Lung (tissue), 12 donors: ENCODE measurements around the gene FBXO44. TPM values are rescaled to one million over a fixed set of nuclear protein-coding genes. Genes with fewer than 3 reads are reported as not detected.

Source experiments
- ATAC-seq: fragments of 200-7000 bp; cut with Tn5 transposase; one replicate; pipeline ENCODE4 v1.9.1; 2020; ENCODE audit warnings: moderate number of reproducible peaks; ENCODE audit not compliant: insufficient read depth, low FRiP score
- DNase-seq, 3 donors: peaks; one replicate each; pipeline ENCODE4 v3.0.0-alpha.2; 2013 to 2017
- H3K27ac ChIP-seq, 2 donors: one replicate each; pipeline ENCODE4 v1.5.1; 2013; ENCODE audit warnings: mild to moderate bottlenecking in 2 of 2, moderate library complexity in 2 of 2, control low read depth in 1 of 2, inconsistent platforms in 1 of 2, low read depth in 1 of 2, low read length in 1 of 2
- H3K27me3 ChIP-seq, 3 donors: one replicate each; pipeline ENCODE4 v1.5.1; 2013; ENCODE audit warnings: low read length in 2 of 3; ENCODE audit not compliant: control insufficient read depth in 3 of 3, insufficient read depth in 3 of 3
- H3K36me3 ChIP-seq, 4 donors: one replicate each; pipeline ENCODE4 v1.5.1; 2013; ENCODE audit warnings: low read length in 4 of 4, mild to moderate bottlenecking in 1 of 4, moderate library complexity in 1 of 4; ENCODE audit not compliant: control insufficient read depth in 4 of 4, insufficient read depth in 4 of 4
- H3K4me1 ChIP-seq, 5 donors: one replicate each; pipeline ENCODE4 v1.5.1; 2013; ENCODE audit warnings: low read length in 5 of 5, mild to moderate bottlenecking in 2 of 5, moderate library complexity in 1 of 5; ENCODE audit not compliant: control insufficient read depth in 5 of 5, insufficient read depth in 5 of 5
- H3K4me3 ChIP-seq: one replicate; pipeline ENCODE4 v1.5.1; 2013; ENCODE audit warnings: mild to moderate bottlenecking, control low read depth, moderate library complexity
- H3K9ac ChIP-seq, 2 donors: one replicate each; pipeline ENCODE4 v1.5.1; 2013; ENCODE audit warnings: low read length in 2 of 2, control low read depth in 1 of 2; ENCODE audit not compliant: insufficient read depth in 1 of 2
- H3K9me3 ChIP-seq, 4 donors: one replicate each; pipeline ENCODE4 v1.5.1; 2013; ENCODE audit warnings: low read length in 3 of 4, mild to moderate bottlenecking in 1 of 4, moderate library complexity in 1 of 4; ENCODE audit not compliant: control insufficient read depth in 4 of 4, insufficient read depth in 3 of 4
- CTCF ChIP-seq: IDR thresholded peaks from 2 replicates; pipeline ENCODE4 v1.5.1; 2012; ENCODE audit warnings: mild to moderate bottlenecking; ENCODE audit errors: control extremely low read depth, extremely low read depth
- WGBS, 2 donors: extraction: QIAGEN DNeasy Blood & Tissue Kit; methylation state at CpG; one replicate each; pipeline ENCODE4 v1.1.7; 2013; 5-methylcytosine and 5-hydroxymethylcytosine counted together
- polyA plus RNA-seq, 2 donors: library from polyadenylated mRNA; stranded (reverse); fragments of 200-250 nt; gene quantifications; one replicate each; pipeline ENCODE4 v1.2.1, GENCODE V29; 2013
- total RNA-seq, 2 donors: library from RNA; depleted of rRNA in 1 of 2; stranded (reverse); fragments of >200 nt in 1 of 2; gene quantifications; one replicate each; pipeline ENCODE4 v1.2.1, GENCODE V29; 2014 to 2021
- donor health status: control.
- donor health status: control.
- donor health status: Bipolar disorder and iron deficiency.
- donor health status: healthy.
- donor health status: DM: yes; HTN: yes; CAD: no.

FBXO44 gene
- total and polyA plus RNA-seq, 4 donors, result 10.6 to 19.6 (median 14.2) TPM

- no peaks in the 10 kb centered on the region for H3K36me3 ChIP-seq
- WGBS, 2 donors, result 62 to 74% methylated on average over 11 of the region's 11 CpGs
- H3K9ac ChIP-seq, result no peak overlapping the region
- peaks cover 0 to 4% (median 0%) of the 10 kb centered on the region in 4 donors for H3K9me3 ChIP-seq
- no peak overlapping the region for H3K4me3 ChIP-seq
- peaks cover 0 to 15% (median 0%) of the 10 kb centered on the region in 3 donors for H3K27me3 ChIP-seq
- H3K4me1 ChIP-seq, result peaks cover 0 to 31% (median 6%) of the 10 kb centered on the region in 5 donors
- no peak for TF ChIP-seq CTCF
- ATAC-seq, result no peak
- DNase-seq, result no peak
- H3K27ac ChIP-seq, result no peak overlapping the region
These were observed 49.5 kb downstream of the FBXO44 start for GRCh38 chr1:11704194-11704529.

- no peak for TF ChIP-seq CTCF
- Histone ChIP-seq H3K9me3 (peaks cover 0 to 4% (median 0%) of the 10 kb centered on the region in 4 donors), H3K27me3 (peaks cover 0 to 15% (median 0%) of the 10 kb centered on the region in 3 donors), H3K4me1 (peaks cover 0 to 31% (median 6%) of the 10 kb centered on the region in 5 donors), H3K36me3 (no peaks in the 10 kb centered on the region), H3K27ac (no peak overlapping the region), H3K4me3 (no peak overlapping the region), H3K9ac (no peak overlapping the region)
- WGBS, 2 donors, result 72 to 75% methylated on average over 20 to 22 of the region's 22 CpGs
- DNase-seq, result no peak
- no peak for ATAC-seq
These were observed 50.2 kb downstream of the FBXO44 start for GRCh38 chr1:11704691-11705475.

- ATAC-seq, result no peak
These were observed 50.9 kb downstream of the FBXO44 start for GRCh38 chr1:11705596-11705995.

More at GRCh38 chr1:11705596-11705995, 50.9 kb downstream of the FBXO44 start:
- 78 to 92% methylated on average over 9 of the region's 9 CpGs for WGBS, 2 donors
- Histone ChIP-seq H3K9ac (no peak overlapping the region), H3K36me3 (no peaks in the 10 kb centered on the region), H3K9me3 (peaks cover 0 to 4% (median 0%) of the 10 kb centered on the region in 4 donors), H3K4me1 (peaks cover 0 to 28% (median 5%) of the 10 kb centered on the region in 5 donors), H3K27me3 (peaks cover 0 to 13% (median 0%) of the 10 kb centered on the region in 3 donors), H3K27ac (no peak overlapping the region), H3K4me3 (no peak overlapping the region)
- DNase-seq, result no peak
- no peak for TF ChIP-seq CTCF
